ENCODE measurements around the gene NCOA7.

The NCOA7 gene

GRCh38 chr6:125841356-125842090, 50.8 kb downstream of the NCOA7 start:
- Histone ChIP-seq H3K4me2 (ENCODE audit: low read depth, low read length, poor library complexity, severe bottlenecking) (no peak overlapping the region), H3K9me2 (replicated peaks; ENCODE audit: insufficient read depth, low read length) (no peaks in the 10 kb centered on the region), H3K9ac (ENCODE audit: low read length) (no peak overlapping the region), H3K27ac (ENCODE audit: low read depth, low read length) (no peak overlapping the region), H3K27me3 (ENCODE audit: low read length) (no peaks in the 10 kb centered on the region), H3K36me3 (ENCODE audit: low read length) (no peaks in the 10 kb centered on the region), H3F3A (ENCODE audit: insufficient read depth) (no peaks in the 10 kb centered on the region), H3K4me3 (ENCODE audit: insufficient read depth, low read length, poor library complexity, severe bottlenecking) (no peak overlapping the region), H3K9me3 (ENCODE audit: insufficient read depth, low read length) (no peaks in the 10 kb centered on the region), H3K79me2 (ENCODE audit: insufficient read depth, low read length) (peaks cover 93% of the 10 kb centered on the region), H2AFZ (ENCODE audit: low read depth, low read length, severe bottlenecking) (no peak overlapping the region), H4K20me1 (ENCODE audit: low read depth, low read length) (0 out of 2 replicates have a peak, but pooled peaks cover 9% of the 10 kb centered on the region)
- TF ChIP-seq EZH2phosphoT487 (conservative IDR thresholded peaks at IDR 0.05; ENCODE audit: low read length) (no peak), CTCF (IDR thresholded peaks at IDR 0.05; ENCODE audit: insufficient read depth, low read length, poor library complexity, severe bottlenecking) (no peak)

GRCh38 chr6:125842091-125842626, 51.4 kb downstream of the NCOA7 start:
- no peak overlapping the region for H3K27ac ChIP-seq (ENCODE audit: low read depth, low read length)
- TF ChIP-seq EZH2phosphoT487 (conservative IDR thresholded peaks at IDR 0.05; ENCODE audit: low read length) (no peak), CTCF (IDR thresholded peaks at IDR 0.05; ENCODE audit: insufficient read depth, low read length, poor library complexity, severe bottlenecking) (no peak)
- no peak overlapping the region for H3K9ac ChIP-seq (ENCODE audit: low read length)
- no peak overlapping the region for H3K4me3 ChIP-seq (ENCODE audit: insufficient read depth, low read length, poor library complexity, severe bottlenecking)
- H3K9me2 ChIP-seq (replicated peaks; ENCODE audit: insufficient read depth, low read length), result no peaks in the 10 kb centered on the region
- H3K27me3 ChIP-seq (ENCODE audit: low read length), result no peaks in the 10 kb centered on the region
- no peaks in the 10 kb centered on the region for H3K36me3 ChIP-seq (ENCODE audit: low read length)
- H3K79me2 ChIP-seq (ENCODE audit: insufficient read depth, low read length), result peaks cover 92% of the 10 kb centered on the region
- 0 out of 2 replicates have a peak, but pooled peaks cover 9% of the 10 kb centered on the region for H4K20me1 ChIP-seq (ENCODE audit: low read depth, low read length)
- no peaks in the 10 kb centered on the region for H3K9me3 ChIP-seq (ENCODE audit: insufficient read depth, low read length)
- H3F3A ChIP-seq (ENCODE audit: insufficient read depth), result no peaks in the 10 kb centered on the region
- no peak overlapping the region for H3K4me2 ChIP-seq (ENCODE audit: low read depth, low read length, poor library complexity, severe bottlenecking)
- no peak overlapping the region for H2AFZ ChIP-seq (ENCODE audit: low read depth, low read length, severe bottlenecking)

- peaks cover 81% of the 10 kb centered on the region for H3K79me2 ChIP-seq (ENCODE audit: insufficient read depth, low read length)
- no peak overlapping the region for H3K27ac ChIP-seq (ENCODE audit: low read depth, low read length)
Observed at GRCh38 chr6:125843593-125843992, 52.8 kb downstream of the NCOA7 start.

More at GRCh38 chr6:125843593-125843992, 52.8 kb downstream of the NCOA7 start:
- TF ChIP-seq EZH2phosphoT487 (conservative IDR thresholded peaks at IDR 0.05; ENCODE audit: low read length), result no peak
- TF ChIP-seq CTCF (IDR thresholded peaks at IDR 0.05; ENCODE audit: insufficient read depth, low read length, poor library complexity, severe bottlenecking), result no peak
- no peak overlapping the region for H2AFZ ChIP-seq (ENCODE audit: low read depth, low read length, severe bottlenecking)
- no peak overlapping the region for H3K4me2 ChIP-seq (ENCODE audit: low read depth, low read length, poor library complexity, severe bottlenecking)
- H3K36me3 ChIP-seq (ENCODE audit: low read length), result no peaks in the 10 kb centered on the region
- H3K9me2 ChIP-seq (replicated peaks; ENCODE audit: insufficient read depth, low read length), result no peaks in the 10 kb centered on the region
- H4K20me1 ChIP-seq (ENCODE audit: low read depth, low read length), result 0 out of 2 replicates have a peak, but pooled peaks cover 9% of the 10 kb centered on the region
- no peaks in the 10 kb centered on the region for H3F3A ChIP-seq (ENCODE audit: insufficient read depth)
- H3K4me3 ChIP-seq (ENCODE audit: insufficient read depth, low read length, poor library complexity, severe bottlenecking), result no peak overlapping the region
- H3K27me3 ChIP-seq (ENCODE audit: low read length), result no peaks in the 10 kb centered on the region
- H3K9me3 ChIP-seq (ENCODE audit: insufficient read depth, low read length), result no peaks in the 10 kb centered on the region
- H3K9ac ChIP-seq (ENCODE audit: low read length), result no peak overlapping the region

Data from SU-DHL-6 (cell line).